Ovary (tissue), 3 donors: ENCODE results near the gene RB1.

ENCODE experiments used
- POLR2A ChIP-seq: fragments of 450-650 bp; IDR thresholded peaks from one replicate; pipeline ENCODE4 v1.6.1; 2017; ENCODE audit warnings: antibody characterized with exemption, mild to moderate bottlenecking, moderate library complexity
- TF ChIP-seq, protein P1 (sequence below), 3 donors: fragments of 450-650 bp in 2 of 3; fragments of 200-600 bp in 1 of 3; IDR thresholded peaks; one replicate each; pipeline versions ENCODE4 v1.5.1 to v1.8.0; 2016 to 2022; ENCODE audit warnings: antibody characterized with exemption in 3 of 3, mild to moderate bottlenecking in 1 of 3
- donor health status: DM: no; HTN: no; CAD: no.

DNA sequence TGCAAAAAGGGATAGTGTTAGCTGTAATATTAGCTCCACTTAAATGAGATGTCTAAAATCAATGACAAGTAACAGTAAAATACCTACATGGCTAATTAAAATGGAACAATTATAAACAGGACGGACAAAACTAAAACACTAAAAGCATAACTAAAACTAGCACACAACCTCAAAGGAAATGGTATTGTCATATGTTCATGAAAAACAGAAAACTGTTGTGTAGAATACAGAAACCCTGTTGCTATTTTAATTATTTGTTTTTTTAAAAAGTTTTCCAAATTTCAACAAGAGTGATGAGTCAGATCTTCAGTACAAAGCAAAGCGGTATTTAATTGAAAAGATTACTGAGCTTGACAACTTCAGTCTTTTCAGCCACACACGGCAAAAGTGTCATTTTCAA lies 225.2 kb downstream of the RB1 start:
- TF ChIP-seq, protein P1, sequence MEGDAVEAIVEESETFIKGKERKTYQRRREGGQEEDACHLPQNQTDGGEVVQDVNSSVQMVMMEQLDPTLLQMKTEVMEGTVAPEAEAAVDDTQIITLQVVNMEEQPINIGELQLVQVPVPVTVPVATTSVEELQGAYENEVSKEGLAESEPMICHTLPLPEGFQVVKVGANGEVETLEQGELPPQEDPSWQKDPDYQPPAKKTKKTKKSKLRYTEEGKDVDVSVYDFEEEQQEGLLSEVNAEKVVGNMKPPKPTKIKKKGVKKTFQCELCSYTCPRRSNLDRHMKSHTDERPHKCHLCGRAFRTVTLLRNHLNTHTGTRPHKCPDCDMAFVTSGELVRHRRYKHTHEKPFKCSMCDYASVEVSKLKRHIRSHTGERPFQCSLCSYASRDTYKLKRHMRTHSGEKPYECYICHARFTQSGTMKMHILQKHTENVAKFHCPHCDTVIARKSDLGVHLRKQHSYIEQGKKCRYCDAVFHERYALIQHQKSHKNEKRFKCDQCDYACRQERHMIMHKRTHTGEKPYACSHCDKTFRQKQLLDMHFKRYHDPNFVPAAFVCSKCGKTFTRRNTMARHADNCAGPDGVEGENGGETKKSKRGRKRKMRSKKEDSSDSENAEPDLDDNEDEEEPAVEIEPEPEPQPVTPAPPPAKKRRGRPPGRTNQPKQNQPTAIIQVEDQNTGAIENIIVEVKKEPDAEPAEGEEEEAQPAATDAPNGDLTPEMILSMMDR (IDR thresholded peaks at IDR 0.05) = no peak
- TF ChIP-seq POLR2A = no peak
